Gastrocnemius medialis (tissue), 4 donors: ENCODE results near the gene RAD51B.

ENCODE experiments used
- CTCF ChIP-seq, 5 experiments: fragments of 450-650 bp in 3 of 5; fragments of 200-600 bp in 2 of 5; sonication (generic) in 2 of 5; IDR thresholded peaks in 4 of 5; conservative IDR thresholded peaks in 1 of 5; 1 replicate in 4 of 5; 2 replicates in 1 of 5; pipeline ENCODE4 v1.5.1; 2016 to 2019; ENCODE audit warnings: antibody characterized with exemption in 5 of 5, mild to moderate bottlenecking in 3 of 5, moderate library complexity in 3 of 5
- POLR2A ChIP-seq, 2 donors: fragments of 450-650 bp; IDR thresholded peaks; one replicate each; pipeline ENCODE4 v1.6.1; 2017; ENCODE audit warnings: antibody characterized with exemption in 2 of 2, mild to moderate bottlenecking in 2 of 2, moderate library complexity in 2 of 2

- no peak for TF ChIP-seq CTCF (IDR thresholded peaks at IDR 0.05 in 4 of 5, conservative IDR thresholded peaks at IDR 0.05 in 1 of 5)
- no peak for TF ChIP-seq POLR2A (IDR thresholded peaks at IDR 0.05)
Observed at GRCh38 chr14:68656452-68656851, 836.9 kb downstream of the RAD51B start.
